Stimulated activated CD4-positive, alpha-beta T cell treated with anti-CD3 and anti-CD28 coated beads, Interleukin-15, amount 100 ng/mL, for 48 hours (primary cell): ENCODE data around the gene MITF.
"Not testable (repeated sequence)": the region's sequence is repeated elsewhere in the genome, so short reads cannot be mapped to it uniquely, and the experiment has no call there.

Experiments
- DNase-seq, 2 donors: peaks; one replicate each; pipeline ENCODE4 v3.0.0-alpha.2; 2020; ENCODE audit warnings: low read depth in 2 of 2

Gene MITF

GRCh38 chr3:69787436-69788168 lies 48.3 kb downstream of the MITF start:
- DNase-seq, result no peak

- no peak for DNase-seq
Observed at GRCh38 chr3:69791106-69791505, 51.8 kb downstream of the MITF start.

- no peak for DNase-seq
Observed at GRCh38 chr3:69791919-69792399, 52.7 kb downstream of the MITF start.

- DNase-seq, result not testable (repeated sequence)
Observed at GRCh38 chr3:69796126-69796525, 56.9 kb downstream of the MITF start.

- no peak for DNase-seq
Observed at GRCh38 chr3:69803681-69804270, 64.5 kb downstream of the MITF start.

GRCh38 chr3:69805491-69805890 lies 66.2 kb downstream of the MITF start:
- DNase-seq, result no peak

- no peak for DNase-seq
Observed at GRCh38 chr3:69806735-69807438, 67.6 kb downstream of the MITF start.

- no peak for DNase-seq
Observed at GRCh38 chr3:69807674-69808073, 68.4 kb downstream of the MITF start.

GRCh38 chr3:69809076-69809835 lies 70.0 kb downstream of the MITF start:
- DNase-seq, result no peak

- no peak for DNase-seq
Observed at GRCh38 chr3:69811452-69812401, 72.5 kb downstream of the MITF start.

GRCh38 chr3:69815970-69816369 lies 76.7 kb downstream of the MITF start:
- DNase-seq, result no peak

GRCh38 chr3:69817988-69818387 lies 78.7 kb downstream of the MITF start:
- no peak for DNase-seq

GRCh38 chr3:69819282-69819681 lies 80.0 kb downstream of the MITF start:
- DNase-seq, result no peak

- no peak for DNase-seq
Observed at GRCh38 chr3:69821133-69821532, 81.9 kb downstream of the MITF start.

- no peak for DNase-seq
Observed at GRCh38 chr3:69823743-69824142, 84.5 kb downstream of the MITF start.

GRCh38 chr3:69825446-69825845 lies 86.2 kb downstream of the MITF start:
- no peak for DNase-seq

- DNase-seq, result no peak
Observed at GRCh38 chr3:69827127-69827526, 87.9 kb downstream of the MITF start.

GRCh38 chr3:69828817-69829216 lies 89.6 kb downstream of the MITF start:
- no peak for DNase-seq

GRCh38 chr3:69830147-69830546 lies 90.9 kb downstream of the MITF start:
- DNase-seq, result no peak

GRCh38 chr3:69831737-69832136 lies 92.5 kb downstream of the MITF start:
- no peak for DNase-seq

- DNase-seq, result no peak
Observed at GRCh38 chr3:69833591-69833990, 94.3 kb downstream of the MITF start.
